Stimulated activated naive CD8-positive, alpha-beta T cell treated with anti-CD3 and anti-CD28 coated beads, Interleukin-15, amount 100 ng/mL, for 72 hours (primary cell): ENCODE data around the gene RPS26.
A peak's percentile ranks its signal among the peaks of the same experiment; 100 is the strongest.

Source experiments
- ATAC-seq: fragments of 150-1000 bp; cut with Tn5 transposase; 2 replicates; pipeline ENCODE4 v1.10.0; 2021; ENCODE audit warnings: mild to moderate bottlenecking, moderate library complexity
- DNase-seq, 2 donors: peaks; one replicate each; pipeline ENCODE4 v3.0.0; 2021 to 2022
- H3K27ac Mint-ChIP-seq, 2 donors: one replicate each; pipeline ENCODE4 v1.8.0; 2022; ENCODE audit warnings: mild to moderate bottlenecking in 2 of 2, mixed read lengths in 2 of 2, moderate library complexity in 2 of 2
- H3K27me3 Mint-ChIP-seq: one replicate; pipeline ENCODE4 v1.8.0; 2022; ENCODE audit warnings: mixed read lengths
- H3K4me1 Mint-ChIP-seq: one replicate; pipeline ENCODE4 v1.8.0; 2022; ENCODE audit warnings: mild to moderate bottlenecking, mixed read lengths
- H3K4me3 Mint-ChIP-seq, 2 donors: one replicate each; pipeline ENCODE4 v1.8.0; 2022; ENCODE audit warnings: mild to moderate bottlenecking in 2 of 2, mixed read lengths in 2 of 2, moderate library complexity in 1 of 2
- H3K9me3 Mint-ChIP-seq, 2 donors: one replicate each; pipeline ENCODE4 v1.8.0; 2022; ENCODE audit warnings: mixed read lengths in 2 of 2

Gene RPS26

GRCh38 chr12:56080556-56081138 is 38.9 kb downstream of the RPS26 start:
- DNase-seq: no peak
- peak overlapping the region; percentile 85 to 91 for H3K4me3 Mint-ChIP-seq
- ATAC-seq: no peak
- no peaks in the 10 kb centered on the region for H3K9me3 Mint-ChIP-seq
- H3K27me3 Mint-ChIP-seq: peaks cover 25% of the 10 kb centered on the region
- no peak overlapping the region for H3K27ac Mint-ChIP-seq
- peaks cover 26% of the 10 kb centered on the region for H3K4me1 Mint-ChIP-seq

GRCh38 chr12:56081393-56082347 is 40.0 kb downstream of the RPS26 start:
- H3K4me3 Mint-ChIP-seq: peak overlapping the region in 1 of 2 donors; percentile 91
- H3K9me3 Mint-ChIP-seq: no peaks in the 10 kb centered on the region
- peaks cover 25% of the 10 kb centered on the region for H3K27me3 Mint-ChIP-seq
- H3K27ac Mint-ChIP-seq: no peak overlapping the region
- DNase-seq (no peak), ATAC-seq (no peak)
- peaks cover 26% of the 10 kb centered on the region for H3K4me1 Mint-ChIP-seq

GRCh38 chr12:56082382-56082781 is 40.7 kb downstream of the RPS26 start:
- DNase-seq (no peak), ATAC-seq (no peak)
- peaks cover 25% of the 10 kb centered on the region for H3K27me3 Mint-ChIP-seq
- H3K4me3 Mint-ChIP-seq: no peak overlapping the region
- peaks cover 26% of the 10 kb centered on the region for H3K4me1 Mint-ChIP-seq
- H3K9me3 Mint-ChIP-seq: no peaks in the 10 kb centered on the region
- H3K27ac Mint-ChIP-seq: no peak overlapping the region

GRCh38 chr12:56082967-56083366 is 41.2 kb downstream of the RPS26 start:
- DNase-seq (no peak), ATAC-seq (no peak)
- Mint-ChIP-seq H3K9me3 (no peaks in the 10 kb centered on the region), H3K4me1 (peaks cover 26% of the 10 kb centered on the region), H3K27me3 (peaks cover 25% of the 10 kb centered on the region), H3K4me3 (no peak overlapping the region), H3K27ac (no peak overlapping the region)

GRCh38 chr12:56084958-56085543 is 43.3 kb downstream of the RPS26 start:
- Mint-ChIP-seq H3K4me1 (peaks cover 14% of the 10 kb centered on the region), H3K27ac (no peak overlapping the region), H3K27me3 (peaks cover 22% of the 10 kb centered on the region), H3K4me3 (no peak overlapping the region), H3K9me3 (no peaks in the 10 kb centered on the region)
- DNase-seq (peak; percentile 17 to 44), ATAC-seq (peak; percentile 59)

GRCh38 chr12:56086096-56086495 is 44.4 kb downstream of the RPS26 start:
- no peak for ATAC-seq
- Mint-ChIP-seq H3K4me1 (peaks cover 3% of the 10 kb centered on the region), H3K4me3 (no peak overlapping the region), H3K27me3 (peaks cover 12% of the 10 kb centered on the region), H3K27ac (no peak overlapping the region), H3K9me3 (no peaks in the 10 kb centered on the region)
- DNase-seq: no peak

GRCh38 chr12:56086608-56087007 is 44.9 kb downstream of the RPS26 start:
- H3K4me3 Mint-ChIP-seq: no peak overlapping the region
- H3K27ac Mint-ChIP-seq: no peak overlapping the region
- H3K27me3 Mint-ChIP-seq: peaks cover 7% of the 10 kb centered on the region
- no peaks in the 10 kb centered on the region for H3K9me3 Mint-ChIP-seq
- no peaks in the 10 kb centered on the region for H3K4me1 Mint-ChIP-seq
- ATAC-seq (no peak), DNase-seq (no peak)

- no peak overlapping the region for H3K27ac Mint-ChIP-seq
- ATAC-seq: no peak
- no peaks in the 10 kb centered on the region for H3K4me1 Mint-ChIP-seq
- H3K27me3 Mint-ChIP-seq: peaks cover under 1% of the 10 kb centered on the region
- H3K4me3 Mint-ChIP-seq: no peak overlapping the region
- H3K9me3 Mint-ChIP-seq: no peaks in the 10 kb centered on the region
- no peak for DNase-seq
Observed at GRCh38 chr12:56087220-56087619, 45.5 kb downstream of the RPS26 start.
